ENCODE results near the gene OMA1. TPM values are rescaled to one million over a fixed set of nuclear protein-coding genes. Genes with fewer than 3 reads are reported as not detected.

The OMA1 gene
- total RNA-seq, 1 experiment from 2014 or later, result 21.9 TPM

- Histone ChIP-seq H3K4me1 (ENCODE audit: control insufficient read depth in 1 of 2, insufficient read depth in 2 of 2, low read length in 2 of 2) (no peaks in the 10 kb centered on the region), H3K36me3 (ENCODE audit: control insufficient read depth in 1 of 2, insufficient read depth in 2 of 2, low read length in 2 of 2) (no peaks in the 10 kb centered on the region), H3K79me2 (ENCODE audit: insufficient read depth, low read length) (no peaks in the 10 kb centered on the region), H3K27ac (ENCODE audit: low read depth, low read length) (no peak overlapping the region), H3K9me2 (ENCODE audit: insufficient read depth) (no peaks in the 10 kb centered on the region), H3K9me3 (ENCODE audit: control insufficient read depth in 1 of 2, insufficient read depth in 1 of 2, low read depth in 1 of 2, low read length in 2 of 2) (no peaks in the 10 kb centered on the region), H3K4me2 (ENCODE audit: low read length) (no peak overlapping the region), H3K4me3 (replicated peaks in 1 of 2; ENCODE audit: low read depth in 1 of 2, low read length in 2 of 2) (no peak overlapping the region), H3K9ac (ENCODE audit: low read length) (no peak overlapping the region), H4K20me1 (ENCODE audit: insufficient read depth) (no peaks in the 10 kb centered on the region), H2AFZ (ENCODE audit: low read depth, low read length, poor library complexity, severe bottlenecking) (no peak overlapping the region), H3K27me3 (ENCODE audit: insufficient read depth, low read length) (peaks cover 23% of the 10 kb centered on the region; the same call in 1 of the 2 replicates)
- ChIA-PET RAD21 (ENCODE audit: low non-redundant PET in 1 of 2, low total read pairs in 2 of 2, uncharacterized antibody in 2 of 2, unreplicated experiment in 2 of 2) (no interaction called here), CTCF (no interaction called here), POLR2A (no interaction called here)
- no peak for TF ChIP-seq POLR2A (IDR thresholded peaks at IDR 0.05; ENCODE audit: borderline replicate concordance, extremely low read depth, insufficient read depth, insufficient read length)
- no peak for TF ChIP-seq ZBTB33 (IDR thresholded peaks at IDR 0.05; ENCODE audit: extremely low read depth, insufficient replicate concordance, low read length)
- no peak for TF ChIP-seq MAX (IDR thresholded peaks at IDR 0.05)
- no peak for TF ChIP-seq SRF (IDR thresholded peaks at IDR 0.05; ENCODE audit: low read depth)
- TF ChIP-seq POLR2AphosphoS5 (IDR thresholded peaks at IDR 0.05; ENCODE audit: low read depth, low read length), result no peak
- no peak for TF ChIP-seq YY1 (IDR thresholded peaks at IDR 0.05; ENCODE audit: extremely low read depth, insufficient replicate concordance, low read depth, low read length)
- TF ChIP-seq EZH2 (IDR thresholded peaks at IDR 0.05), result no peak
- no peak for TF ChIP-seq CTCF (IDR thresholded peaks at IDR 0.05 in 2 of 3, conservative IDR thresholded peaks at IDR 0.05 in 1 of 3; ENCODE audit: borderline replicate concordance in 1 of 3, insufficient read depth in 1 of 3, low read depth in 2 of 3, low read length in 2 of 3)
- no peak for TF ChIP-seq ZFX (IDR thresholded peaks at IDR 0.05)
- intact Hi-C loops (cut with micrococcal nuclease), result no loop called here
- DNase-seq (ENCODE audit: low read depth, low spot score) (no peak), ATAC-seq (peak; percentile 85)
- no TSS peak for BruUV-seq (replicated peaks)
Observed at GRCh38 chr1:58437623-58438022, 108.9 kb downstream of the OMA1 start.

Measured in HCT116 (cell line).